Measurements from ENCODE around the gene NIPSNAP2.

- no peak for TF ChIP-seq CTCF (IDR thresholded peaks at IDR 0.05)
- TF ChIP-seq POLR2A (IDR thresholded peaks at IDR 0.05): no peak
These were observed 76.3 kb downstream of the NIPSNAP2 start for GRCh38 chr7:56040730-56041129.

All from esophagus squamous epithelium (tissue), 4 donors.